Tibial nerve (tissue), 4 donors: Measurements from ENCODE around the gene ASXL2.

Experiments
- CTCF ChIP-seq, 5 experiments: fragments of 200-600 bp in 3 of 5; fragments of 450-650 bp in 2 of 5; sonication (generic) in 3 of 5; IDR thresholded peaks; one replicate each; pipeline ENCODE4 v1.5.1; 2016 to 2019; ENCODE audit warnings: antibody characterized with exemption in 5 of 5, mild to moderate bottlenecking in 3 of 5, moderate library complexity in 2 of 5
- EP300 ChIP-seq, 2 donors: sonication (generic); formaldehyde crosslinking; IDR thresholded peaks; one replicate each; pipeline ENCODE4 v1.6.1; 2017; ENCODE audit warnings: antibody characterized with exemption in 2 of 2, mild to moderate bottlenecking in 1 of 2

- no peak for TF ChIP-seq EP300 (IDR thresholded peaks at IDR 0.05)
- TF ChIP-seq CTCF (IDR thresholded peaks at IDR 0.05), result no peak
Observed at GRCh38 chr2:25744055-25744454, 134.2 kb downstream of the ASXL2 start.
